NCI-H524 (cell line): ENCODE data around the gene ANAPC7.
"Not testable (repeated sequence)": the region's sequence is repeated elsewhere in the genome, so short reads cannot be mapped to it uniquely, and the experiment has no call there.

Source experiments
- DNase-seq, 2 experiments: peaks; one replicate each; lab custom pipeline; 2025; lab: John Stamatoyannopoulos, UW

ANAPC7 gene, protein sequence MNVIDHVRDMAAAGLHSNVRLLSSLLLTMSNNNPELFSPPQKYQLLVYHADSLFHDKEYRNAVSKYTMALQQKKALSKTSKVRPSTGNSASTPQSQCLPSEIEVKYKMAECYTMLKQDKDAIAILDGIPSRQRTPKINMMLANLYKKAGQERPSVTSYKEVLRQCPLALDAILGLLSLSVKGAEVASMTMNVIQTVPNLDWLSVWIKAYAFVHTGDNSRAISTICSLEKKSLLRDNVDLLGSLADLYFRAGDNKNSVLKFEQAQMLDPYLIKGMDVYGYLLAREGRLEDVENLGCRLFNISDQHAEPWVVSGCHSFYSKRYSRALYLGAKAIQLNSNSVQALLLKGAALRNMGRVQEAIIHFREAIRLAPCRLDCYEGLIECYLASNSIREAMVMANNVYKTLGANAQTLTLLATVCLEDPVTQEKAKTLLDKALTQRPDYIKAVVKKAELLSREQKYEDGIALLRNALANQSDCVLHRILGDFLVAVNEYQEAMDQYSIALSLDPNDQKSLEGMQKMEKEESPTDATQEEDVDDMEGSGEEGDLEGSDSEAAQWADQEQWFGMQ

DNA sequence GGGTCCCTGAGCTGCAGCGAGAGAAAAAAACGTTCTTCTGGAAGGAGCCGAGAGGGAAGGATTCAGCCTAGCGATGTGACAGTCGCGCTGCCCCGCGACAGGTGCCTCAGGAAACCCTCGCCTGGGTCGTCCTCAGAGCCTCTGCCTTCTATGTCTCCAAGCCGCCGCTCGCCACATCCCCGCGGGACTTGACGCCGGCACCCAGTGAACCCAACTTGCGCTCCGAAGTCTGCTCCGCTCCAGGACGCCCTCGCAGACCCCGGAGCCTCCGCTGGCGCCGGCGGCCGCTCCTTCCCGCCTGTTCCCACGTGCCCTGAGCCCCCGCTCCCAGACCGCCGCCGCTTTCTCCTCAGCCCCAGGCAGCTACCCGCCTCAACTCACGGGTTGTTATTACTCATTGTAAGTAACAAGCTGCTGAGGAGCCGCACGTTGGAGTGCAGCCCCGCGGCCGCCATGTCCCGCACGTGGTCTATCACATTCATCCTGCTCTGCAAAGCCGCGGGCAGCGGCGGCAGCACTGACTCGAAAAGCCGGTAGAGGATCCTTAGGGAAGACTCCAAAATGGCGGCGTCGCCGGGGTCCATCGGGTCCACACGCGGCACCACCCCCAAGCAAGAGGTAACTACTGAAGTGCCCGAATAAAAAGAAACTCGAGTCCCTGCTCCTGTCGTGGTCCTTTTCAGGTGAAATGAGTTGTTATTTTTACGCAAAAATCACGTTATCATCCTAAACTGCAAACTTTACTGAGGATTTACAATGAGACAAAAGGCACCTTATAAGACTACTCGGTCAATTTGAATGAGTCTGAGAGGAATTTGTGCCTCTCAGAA, at the start of gene ANAPC7:
Gene ANAPC7, minus strand, starts transcription at position 563 of the 830 bp plus-strand sequence. Its CDS starts 81 bp downstream, at position 482.
- peak; percentile 69 to 91 for DNase-seq

DNA sequence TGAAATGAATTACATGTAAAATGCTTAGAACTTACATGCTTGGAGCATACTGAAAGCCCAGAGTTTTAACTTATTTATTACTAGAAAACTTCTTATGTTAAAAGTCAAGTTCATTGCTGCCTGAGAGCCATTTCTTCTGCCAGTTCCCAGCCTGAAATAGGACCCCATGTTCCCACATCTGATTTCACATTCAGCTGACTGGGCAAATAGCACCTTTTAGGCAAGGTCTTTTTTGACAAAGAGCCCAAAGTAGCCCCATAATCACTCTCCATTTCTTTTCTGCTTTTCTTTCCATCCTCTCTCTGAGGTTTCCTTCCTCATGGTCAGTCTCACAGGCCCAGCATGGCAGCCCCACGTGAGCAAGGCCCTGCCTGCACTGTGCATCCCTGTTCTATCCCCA, 47.8 kb upstream of the ANAPC7 start:
- no peak for DNase-seq

DNA sequence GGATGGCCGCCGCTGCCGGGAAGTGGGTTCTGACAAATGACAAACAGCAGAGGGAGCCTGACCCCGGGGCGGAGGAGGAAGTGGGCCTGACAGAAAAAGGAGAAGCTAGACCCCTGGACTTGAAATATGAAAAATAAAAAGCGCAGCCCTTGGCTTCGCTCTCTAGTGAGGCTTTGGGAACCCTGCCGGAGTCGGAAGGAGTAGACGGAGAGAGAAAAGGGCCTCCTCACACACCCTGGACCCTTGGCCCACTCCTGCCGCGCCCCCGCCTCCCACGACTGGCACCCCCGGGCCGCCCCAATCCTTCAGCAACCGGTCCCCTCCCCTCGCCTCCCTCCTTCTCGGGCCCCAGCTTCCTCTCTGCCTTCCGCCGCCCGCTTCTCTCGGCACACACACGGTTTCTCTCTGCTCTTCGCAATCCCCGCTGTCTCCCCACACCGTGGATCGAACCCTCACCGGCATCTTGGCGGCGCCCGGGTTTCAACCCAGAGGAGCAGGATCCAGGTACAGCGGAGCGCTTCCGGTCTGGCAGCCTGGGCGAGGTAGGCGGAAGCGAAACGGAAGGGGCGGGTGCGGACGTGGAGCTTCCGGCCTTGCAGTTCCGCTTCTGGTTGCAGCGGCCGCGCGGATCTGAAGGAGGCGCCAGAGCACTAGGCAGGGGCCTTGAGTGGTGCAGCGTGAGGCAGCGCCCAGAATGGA, 46.4 kb upstream of the ANAPC7 start, which contains the start of gene ARPC3:
Gene ARPC3, minus strand, starts transcription at position 539 of the 699 bp plus-strand sequence. Its CDS starts 77 bp downstream, at position 462.
- peak; percentile 79 to 90 for DNase-seq

DNA sequence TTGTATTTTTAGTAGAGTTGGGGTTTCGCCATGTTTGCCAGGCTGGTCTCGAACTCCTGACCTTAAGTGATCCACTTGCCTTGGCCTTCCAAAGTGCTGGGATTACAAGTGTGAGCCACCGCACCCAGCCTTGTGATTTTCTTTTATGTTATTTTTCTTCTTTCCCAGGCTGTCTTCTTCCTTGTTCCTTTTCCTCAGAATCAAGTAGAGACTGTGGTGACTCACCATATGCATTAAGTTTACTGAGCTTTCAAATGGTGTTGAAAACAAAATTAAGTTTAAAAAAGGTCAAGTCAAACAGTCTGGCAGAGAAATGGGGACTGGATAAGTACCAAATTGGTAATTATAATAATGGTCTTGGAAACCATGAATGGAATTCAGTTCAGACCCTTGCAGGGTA, 40.9 kb upstream of the ANAPC7 start:
- DNase-seq, result no peak

DNA sequence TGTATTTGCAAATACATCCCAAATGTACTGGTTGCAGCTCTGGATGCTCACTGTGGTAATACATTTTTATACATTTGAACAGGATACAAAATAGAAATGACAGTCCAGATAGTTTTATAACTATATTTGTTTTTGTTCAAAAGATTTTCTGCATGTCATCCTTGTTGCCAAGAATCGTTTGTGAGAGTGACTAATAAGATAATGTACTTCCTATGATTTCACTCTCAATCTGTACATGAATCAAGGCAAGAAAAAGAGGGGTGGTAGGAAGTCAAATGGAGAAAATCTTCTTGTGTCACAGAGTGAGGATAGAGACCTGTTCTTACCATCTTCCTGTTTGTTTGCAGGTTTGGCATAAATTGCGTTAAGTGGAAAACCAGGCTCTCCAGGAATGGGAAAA, 32.7 kb upstream of the ANAPC7 start:
- no peak for DNase-seq

DNA sequence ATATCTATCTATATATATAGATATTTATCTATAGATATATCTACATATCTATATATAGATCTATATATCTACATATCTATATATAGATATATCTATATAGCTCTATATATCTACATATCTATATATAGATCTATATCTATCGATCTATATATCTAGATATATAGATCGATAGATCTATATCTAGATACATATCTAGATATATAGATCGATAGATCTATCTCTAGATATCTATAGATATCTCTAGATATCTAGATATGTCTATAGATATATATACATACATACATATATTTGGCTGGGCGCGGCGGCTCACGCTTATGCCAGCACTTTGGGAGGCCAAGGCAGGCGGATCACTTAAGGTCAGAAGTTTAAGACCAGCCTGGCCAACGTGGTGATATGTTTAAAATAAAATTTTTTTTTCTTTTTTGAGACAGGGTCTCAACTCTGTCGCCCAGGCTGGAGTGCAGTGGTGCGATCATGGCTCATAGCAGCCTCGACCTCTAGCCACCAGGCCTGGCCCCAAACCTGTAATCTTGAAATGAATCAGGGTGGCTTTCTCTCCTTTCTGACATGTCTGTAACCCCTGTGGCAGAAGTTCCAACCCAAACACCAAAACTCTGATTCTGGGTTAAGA, 28.6 kb upstream of the ANAPC7 start:
- DNase-seq, result no peak

DNA sequence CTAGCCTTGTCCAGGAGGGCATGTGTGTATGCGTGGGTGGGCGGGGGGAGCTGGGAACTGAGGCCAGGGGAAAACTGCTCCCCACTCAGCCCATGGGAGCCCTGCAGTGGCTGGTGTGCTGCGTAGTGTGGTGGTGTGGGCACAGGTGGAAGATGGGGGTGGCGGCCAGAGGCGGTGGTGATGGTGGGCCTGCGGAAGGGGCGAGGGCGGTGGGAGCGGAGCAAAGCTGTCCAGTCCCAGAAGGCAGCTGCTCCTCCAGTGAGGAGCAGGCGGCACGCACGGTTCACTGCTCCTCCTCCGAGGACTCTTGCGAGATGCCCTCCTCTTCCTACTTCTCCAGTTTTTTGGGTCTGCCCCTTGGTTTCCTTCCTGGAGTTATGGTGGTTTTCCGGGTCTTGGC, 26.2 kb upstream of the ANAPC7 start:
- not testable (repeated sequence) for DNase-seq

DNA sequence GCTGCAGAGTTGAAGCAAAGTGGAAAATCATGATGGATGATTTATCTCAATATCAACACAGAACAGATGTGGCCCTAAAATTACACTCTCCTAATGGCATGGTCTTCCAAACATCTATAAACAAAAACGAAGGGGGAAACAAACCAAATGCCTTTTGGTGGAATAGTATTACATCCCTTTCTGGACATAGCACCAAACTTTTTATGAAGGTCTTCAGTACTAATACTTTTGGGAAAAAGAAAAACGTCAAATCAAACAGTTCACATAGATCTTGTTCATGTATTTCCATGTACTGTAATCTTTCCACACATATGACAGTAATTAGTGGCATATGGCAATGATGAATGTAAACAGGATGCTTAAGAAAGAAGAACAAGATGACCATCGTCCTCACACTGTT, 22.9 kb upstream of the ANAPC7 start:
- DNase-seq, result peak; percentile 9 to 52

DNA sequence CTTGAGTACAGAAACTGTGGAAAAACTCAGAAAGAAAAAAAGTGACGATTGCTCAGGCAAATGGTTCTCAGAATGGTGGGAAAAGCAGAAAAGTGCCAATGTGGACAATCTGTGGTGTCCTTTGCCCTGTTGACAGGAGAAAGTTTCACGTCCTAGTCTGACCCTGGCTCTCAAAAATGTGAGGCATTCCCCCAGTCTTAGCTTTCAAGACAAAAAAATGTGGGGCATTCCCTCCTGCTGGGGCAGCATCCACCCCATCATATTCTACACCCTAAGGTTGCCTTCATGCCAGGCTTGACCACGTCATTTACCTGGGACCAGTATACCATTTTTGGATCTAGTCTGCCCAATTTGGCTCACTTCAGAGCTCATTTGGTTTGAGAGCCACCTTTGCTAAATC, 20.7 kb upstream of the ANAPC7 start:
- no peak for DNase-seq

DNA sequence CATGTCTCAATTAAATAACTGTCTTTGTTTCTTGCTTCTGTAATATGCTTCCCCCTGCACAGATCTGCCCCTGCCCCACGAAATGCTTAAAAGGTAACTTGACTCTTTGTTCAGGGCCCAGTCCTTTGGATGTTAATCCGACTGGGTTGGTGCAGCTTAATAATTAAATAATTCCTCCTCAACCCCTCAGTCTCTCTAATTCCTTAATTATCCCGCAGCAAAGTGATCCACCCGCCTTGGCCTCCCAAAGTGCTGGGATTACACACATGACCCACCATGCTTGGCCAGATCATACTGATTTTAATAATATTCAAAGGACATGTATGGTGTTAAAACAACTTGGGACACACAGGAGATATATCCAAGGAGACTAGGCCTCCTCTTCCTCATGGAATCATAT, 18.2 kb upstream of the ANAPC7 start:
- DNase-seq, result peak; percentile 75 to 88

DNA sequence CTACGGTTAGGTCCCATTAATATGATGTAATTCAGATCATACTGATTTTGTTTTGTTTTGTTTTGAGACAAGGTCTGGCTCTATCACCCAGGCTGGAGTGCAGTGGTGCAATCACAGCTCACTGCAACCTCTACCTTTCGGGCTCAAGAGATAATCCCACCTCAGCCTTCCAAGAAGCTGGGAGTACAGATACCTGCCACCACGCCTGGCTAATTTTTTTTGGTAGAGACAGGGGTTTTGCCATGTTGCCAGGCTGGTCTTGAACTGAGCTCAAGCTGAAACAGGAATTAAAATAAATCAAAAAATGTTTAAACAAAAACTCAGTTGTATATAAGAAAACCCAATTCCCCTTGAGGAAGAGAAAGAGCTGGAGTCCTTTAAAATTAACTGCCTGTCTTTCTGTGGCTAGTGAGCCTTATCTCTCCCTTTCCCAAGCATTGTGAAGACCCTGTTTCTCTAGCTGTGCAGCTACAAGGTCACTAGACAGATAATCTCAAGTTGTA, 17.7 kb upstream of the ANAPC7 start:
- DNase-seq, result no peak

DNA sequence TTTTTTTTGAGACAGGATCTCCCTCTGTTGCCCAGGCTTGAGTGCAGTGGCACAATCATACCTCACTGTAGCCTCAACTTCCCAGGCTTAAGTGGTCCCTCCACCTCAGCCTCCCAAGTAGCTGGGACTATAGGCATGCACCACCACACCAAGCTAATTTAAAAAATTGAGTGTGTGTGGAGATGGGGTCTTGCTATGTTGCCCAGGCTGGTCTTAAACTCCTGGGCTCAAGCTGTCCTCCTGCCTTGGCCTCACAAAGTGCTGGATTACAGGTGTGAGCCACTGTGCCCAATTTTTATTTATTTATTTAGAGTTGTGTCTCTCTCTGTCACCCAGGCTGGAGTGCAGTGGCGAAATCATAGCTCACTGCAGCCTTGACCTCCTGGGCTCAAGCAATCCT, 17.1 kb upstream of the ANAPC7 start:
- not testable (repeated sequence) for DNase-seq

DNA sequence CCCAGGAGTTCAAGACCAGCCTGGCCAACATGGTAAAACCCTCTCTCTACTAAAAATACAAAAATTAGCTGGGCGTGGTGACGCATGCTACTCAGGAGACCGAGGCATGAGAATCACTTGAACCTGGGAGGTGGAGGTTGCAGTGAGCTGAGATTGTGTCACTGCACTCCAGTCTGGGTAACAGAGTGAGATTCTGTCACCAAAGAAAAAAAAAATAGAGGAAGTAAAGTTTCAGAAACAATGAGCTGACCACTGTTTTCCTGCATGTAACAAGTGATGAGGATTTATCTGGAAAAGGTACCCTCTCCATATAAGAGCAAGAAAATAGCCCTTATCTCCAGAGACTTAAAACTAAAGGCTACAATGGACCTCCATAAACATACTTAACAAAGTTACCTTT, 13.6 kb upstream of the ANAPC7 start:
- DNase-seq, result not testable (repeated sequence)

DNA sequence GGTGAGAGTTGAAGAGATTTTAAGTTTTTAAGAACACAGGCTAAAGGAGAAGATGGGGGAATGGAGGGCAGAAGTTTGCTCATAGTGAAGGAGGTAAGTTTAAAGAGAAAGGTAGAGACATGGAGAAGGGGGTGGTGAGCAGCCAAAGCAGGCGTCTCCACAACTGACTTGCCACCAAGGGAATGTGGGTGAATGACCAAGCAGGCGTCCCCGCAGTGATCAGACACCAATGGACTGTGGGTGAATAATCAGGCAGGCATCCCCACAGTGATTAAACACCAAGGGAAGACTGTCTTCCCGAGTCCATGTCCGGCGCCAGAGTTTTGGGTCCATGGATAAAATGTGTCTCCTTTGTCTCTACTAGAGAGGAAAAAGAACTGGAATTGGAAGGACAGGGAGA, 6.6 kb upstream of the ANAPC7 start:
- DNase-seq, result not testable (repeated sequence)

DNA sequence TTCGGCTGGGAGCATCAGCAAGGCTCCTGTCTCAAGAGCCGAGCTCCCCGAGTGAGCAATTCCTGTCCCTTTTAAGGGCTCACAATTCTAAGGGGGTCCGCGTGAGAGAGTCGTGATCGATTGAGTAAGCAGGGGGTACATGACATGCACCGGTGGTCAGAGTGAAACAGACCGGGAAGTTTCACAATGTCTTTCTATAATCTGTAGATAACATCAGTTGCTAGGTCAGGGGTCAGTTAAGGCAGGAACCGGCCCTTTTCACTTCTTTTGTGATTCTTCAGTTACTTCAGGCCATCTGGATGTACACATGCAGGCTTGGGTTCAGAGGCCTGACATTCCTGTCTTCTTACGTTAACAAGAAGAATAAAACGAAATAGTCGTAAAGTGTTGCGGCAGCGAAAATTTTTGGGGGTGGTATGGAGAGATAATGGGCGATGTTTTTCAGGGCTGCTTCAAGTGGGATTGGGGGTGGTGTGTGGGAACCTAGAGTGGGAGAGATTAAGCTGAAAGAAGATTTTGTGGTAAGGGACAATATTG, 1.7 kb upstream of the ANAPC7 start:
- not testable (repeated sequence) for DNase-seq

DNA sequence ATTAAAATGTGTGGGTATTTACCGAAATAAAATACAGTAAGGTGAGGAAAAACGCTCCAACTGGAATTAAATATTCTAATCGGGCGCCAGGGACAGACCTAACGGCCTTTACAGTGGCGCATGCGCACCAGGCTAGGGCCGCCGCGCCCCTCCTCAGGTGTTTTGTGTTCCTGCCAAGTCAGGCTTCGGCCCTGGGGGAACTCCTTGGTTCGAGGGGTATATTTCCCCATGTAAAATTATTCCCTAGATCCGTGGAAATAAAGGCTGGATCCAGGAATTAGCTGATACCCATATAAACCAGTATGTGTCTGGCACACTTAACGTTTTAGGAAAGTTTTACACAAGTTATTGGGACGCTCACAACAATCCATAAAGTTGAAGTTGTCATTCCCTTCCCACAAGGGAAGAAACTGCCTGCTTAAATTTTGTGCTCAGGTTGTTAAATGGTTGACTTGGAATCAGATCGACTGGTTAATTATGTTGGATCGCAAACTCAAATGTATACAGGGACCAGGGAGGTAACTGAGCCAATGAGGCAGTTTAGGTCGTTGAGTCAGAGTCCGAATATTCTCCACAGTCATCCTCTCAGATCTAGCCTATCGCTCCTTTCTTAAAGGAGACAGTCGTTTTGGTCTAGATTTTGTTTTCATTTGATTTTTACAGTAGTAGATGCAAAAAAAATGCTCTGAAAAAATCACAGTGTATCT, 621 bp upstream of the ANAPC7 start:
- DNase-seq, result peak; percentile 62 to 74

DNA sequence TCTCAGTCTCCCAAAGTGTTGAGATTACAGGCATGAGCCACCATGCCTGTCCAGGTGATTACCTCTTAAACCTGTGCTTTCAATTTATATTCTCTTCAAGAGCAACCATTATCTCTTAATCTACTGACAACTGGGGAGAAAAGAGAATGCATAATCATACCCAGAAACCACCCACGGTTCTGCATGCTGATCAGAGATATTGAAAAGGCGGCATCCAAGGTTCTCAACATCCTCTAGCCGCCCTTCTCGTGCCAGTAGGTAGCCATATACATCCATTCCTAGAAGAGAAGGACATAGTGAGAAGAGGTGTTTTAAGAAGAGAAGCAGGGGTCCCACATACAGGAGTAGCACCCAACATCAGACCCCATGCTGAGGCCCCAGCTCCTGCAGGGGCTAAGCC, 20.8 kb downstream of the ANAPC7 start:
- DNase-seq, result no peak

DNA sequence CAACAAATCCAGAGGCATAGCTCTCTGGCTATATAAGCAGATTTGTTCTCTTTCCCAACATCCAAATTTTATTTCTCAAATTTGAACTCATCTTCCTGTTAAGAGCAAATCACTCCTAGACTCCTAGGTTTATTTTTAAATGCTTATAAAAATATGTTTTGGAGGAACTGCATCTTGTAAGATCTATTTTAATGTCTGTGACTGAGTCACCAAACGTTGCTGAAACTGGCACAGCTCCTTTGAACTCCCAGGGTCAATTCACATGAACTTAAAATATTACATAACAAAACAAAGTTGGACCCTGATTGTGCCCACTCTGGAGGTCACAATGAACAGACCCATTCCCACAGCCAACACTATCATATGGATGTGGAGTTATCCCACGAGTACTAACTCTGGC, 23.9 kb downstream of the ANAPC7 start:
- no peak for DNase-seq

DNA sequence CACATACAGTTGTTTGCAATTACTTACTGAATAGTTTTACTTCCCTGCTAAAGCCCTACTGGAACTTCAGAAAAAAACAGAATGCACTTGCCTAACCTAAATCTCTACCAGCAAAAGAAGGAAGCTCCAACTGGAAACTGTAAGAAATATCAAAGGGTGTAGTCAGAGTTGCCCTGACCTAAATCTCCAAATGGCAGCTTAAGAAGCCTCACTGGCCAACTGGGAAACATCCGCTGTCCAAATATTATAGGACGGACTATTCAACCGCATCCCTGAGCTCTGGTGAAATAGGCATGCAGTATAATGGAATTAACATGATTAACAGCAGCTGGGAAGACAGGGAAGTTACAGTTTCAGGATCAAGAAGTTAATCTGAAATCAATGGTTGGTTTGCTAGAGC, 24.3 kb downstream of the ANAPC7 start:
- DNase-seq, result no peak

DNA sequence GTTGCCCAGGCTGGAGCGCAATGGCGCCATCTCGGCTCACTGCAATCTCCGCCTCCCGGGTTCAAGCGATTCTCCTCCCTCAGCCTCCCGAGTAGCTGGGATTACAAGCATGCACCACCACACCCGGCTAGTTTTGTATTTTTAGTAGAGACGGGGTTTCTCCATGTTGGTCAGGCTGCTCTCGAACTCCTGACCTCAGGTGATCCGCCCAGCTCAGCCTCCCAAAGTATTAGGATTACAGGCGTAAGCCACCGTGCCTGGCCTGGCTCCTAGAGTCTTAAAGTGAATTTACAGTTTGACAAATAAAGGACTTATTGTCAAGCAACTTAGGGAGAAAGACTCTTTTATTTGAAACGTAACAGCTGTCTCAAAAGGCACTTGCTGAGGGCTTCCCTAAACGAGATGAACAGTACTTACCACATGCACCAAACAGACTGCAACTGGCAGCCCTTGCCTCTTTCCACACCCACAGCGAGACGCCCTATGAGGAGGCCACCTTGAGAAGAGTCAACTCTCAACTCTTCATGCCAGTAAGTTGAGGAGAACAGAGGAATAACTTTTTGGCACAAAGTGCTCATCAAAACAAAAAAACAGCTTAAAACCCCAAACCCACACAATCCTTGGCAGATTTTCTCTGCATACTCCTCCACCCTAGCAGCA, 25.2 kb downstream of the ANAPC7 start:
- not testable (repeated sequence) for DNase-seq
